Activated naive CD8-positive, alpha-beta T cell treated with anti-CD3 and anti-CD28 coated beads, Interleukin-2, amount 50 U/mL, for 16 hours (primary cell): ENCODE data around the gene GIGYF2.

Source experiments
- DNase-seq: peaks from one replicate; pipeline ENCODE4 v3.0.0-alpha.2; 2020; ENCODE audit warnings: low read depth, low spot score

The GIGYF2 gene

GRCh38 chr2:232866104-232866503, 169.0 kb downstream of the GIGYF2 start:
- DNase-seq, result no peak

- no peak for DNase-seq
Measured at GRCh38 chr2:232869138-232870017, 172.2 kb downstream of the GIGYF2 start.

- DNase-seq, result no peak
Measured at GRCh38 chr2:232870018-232870765, 173.1 kb downstream of the GIGYF2 start, which contains the start of gene SNORC. SNORC (plus strand) TSS chr2:232870264; CDS start chr2:232870342, 78 bp downstream.

GRCh38 chr2:232870766-232871371, 173.7 kb downstream of the GIGYF2 start:
- no peak for DNase-seq

- DNase-seq, result no peak
Measured at GRCh38 chr2:232871418-232871834, 174.3 kb downstream of the GIGYF2 start.

- DNase-seq, result no peak
Measured at GRCh38 chr2:232871835-232872736, 175.0 kb downstream of the GIGYF2 start.

GRCh38 chr2:232872826-232873225, 175.7 kb downstream of the GIGYF2 start:
- DNase-seq, result no peak

- DNase-seq, result no peak
Measured at GRCh38 chr2:232873292-232873908, 176.3 kb downstream of the GIGYF2 start.

- DNase-seq, result no peak
Measured at GRCh38 chr2:232873909-232874641, 176.9 kb downstream of the GIGYF2 start.

- DNase-seq, result no peak
Measured at GRCh38 chr2:232874677-232875223, 177.6 kb downstream of the GIGYF2 start.

- DNase-seq, result no peak
Measured at GRCh38 chr2:232875256-232876121, 178.4 kb downstream of the GIGYF2 start.

GRCh38 chr2:232876161-232876977, 179.2 kb downstream of the GIGYF2 start:
- DNase-seq, result no peak

GRCh38 chr2:232876978-232877441, 179.9 kb downstream of the GIGYF2 start:
- DNase-seq, result no peak

- DNase-seq, result no peak
Measured at GRCh38 chr2:232877940-232878511, 180.9 kb downstream of the GIGYF2 start.

- DNase-seq, result no peak
Measured at GRCh38 chr2:232878855-232879617, 181.9 kb downstream of the GIGYF2 start.

GRCh38 chr2:232879618-232880494, 182.7 kb downstream of the GIGYF2 start:
- DNase-seq, result no peak
